ENCODE data around the gene SFT2D1. TPM values are rescaled to one million over a fixed set of nuclear protein-coding genes. Genes with fewer than 3 reads are reported as not detected.

SFT2D1 gene
- total RNA-seq, 2 donors from 2014 or later = 11.5 to 28.0 TPM

GRCh38 chr6:166314454-166314853 lies 27.9 kb downstream of the SFT2D1 start:
- Histone ChIP-seq H3K36me3 (replicated peaks in 1 of 2; ENCODE audit: insufficient read depth in 1 of 2, low read depth in 2 of 2) (no peaks in the 10 kb centered on the region), H3K4me1 (no peaks in the 10 kb centered on the region), H3K27ac (no peak overlapping the region), H3K27me3 (no peaks in the 10 kb centered on the region), H3K4me3 (no peak overlapping the region), H3K9me3 (no peaks in the 10 kb centered on the region)
- TF ChIP-seq POLR2A (IDR thresholded peaks at IDR 0.05) (no peak), CTCF (IDR thresholded peaks at IDR 0.05) (no peak)
- intact Hi-C loops (cut with DNase I) = no loop called here
- WGBS, 2 donors = 75 to 82% methylated on average over 8 to 9 of the region's 9 CpGs
- DNase-seq (no peak), ATAC-seq (no peak)

- intact Hi-C loops (cut with DNase I) = no loop called here
- H3K27ac ChIP-seq = no peak overlapping the region
- TF ChIP-seq CTCF (IDR thresholded peaks at IDR 0.05) = peak; percentile 27 to 66 (median 43)
- no peak for TF ChIP-seq POLR2A (IDR thresholded peaks at IDR 0.05)
- H3K27me3 ChIP-seq = peaks cover 0 to under 1% of the 10 kb centered on the region in 2 donors
- WGBS, 2 donors = 40% methylated on average over 18 of the region's 18 CpGs
- peaks cover 4% of the 10 kb centered on the region for H3K4me1 ChIP-seq
- peak; percentile 32 to 62 (median 38) for DNase-seq
- peak; percentile 47 for ATAC-seq
- no peaks in the 10 kb centered on the region for H3K36me3 ChIP-seq (replicated peaks in 1 of 2; ENCODE audit: insufficient read depth in 1 of 2, low read depth in 2 of 2)
- no peak overlapping the region for H3K4me3 ChIP-seq
- H3K9me3 ChIP-seq = no peaks in the 10 kb centered on the region
Measured at GRCh38 chr6:166313255-166314070, 28.9 kb downstream of the SFT2D1 start.

- no peaks in the 10 kb centered on the region for H3K36me3 ChIP-seq (replicated peaks in 1 of 2; ENCODE audit: insufficient read depth in 1 of 2, low read depth in 2 of 2)
- no peak for DNase-seq
- H3K27me3 ChIP-seq = peaks cover 0 to 4% of the 10 kb centered on the region in 2 donors
- H3K27ac ChIP-seq = no peak overlapping the region
- TF ChIP-seq POLR2A (IDR thresholded peaks at IDR 0.05) = no peak
- no peak for TF ChIP-seq CTCF (IDR thresholded peaks at IDR 0.05)
- no peak for ATAC-seq
- 54 to 68% methylated on average over 1 of the region's 1 CpG for WGBS, 2 donors
- intact Hi-C loops (cut with DNase I) = no loop called here
- peaks cover 10% of the 10 kb centered on the region for H3K4me1 ChIP-seq
- H3K4me3 ChIP-seq = no peak overlapping the region
- H3K9me3 ChIP-seq = no peaks in the 10 kb centered on the region
Measured at GRCh38 chr6:166312832-166313231, 29.5 kb downstream of the SFT2D1 start.

GRCh38 chr6:166310634-166311033 lies 31.7 kb downstream of the SFT2D1 start:
- Histone ChIP-seq H3K9me3 (no peaks in the 10 kb centered on the region), H3K4me3 (no peak overlapping the region), H3K27me3 (peaks cover 0 to 4% of the 10 kb centered on the region in 2 donors), H3K4me1 (peaks cover 22% of the 10 kb centered on the region), H3K36me3 (replicated peaks in 1 of 2; ENCODE audit: insufficient read depth in 1 of 2, low read depth in 2 of 2) (no peaks in the 10 kb centered on the region), H3K27ac (no peak overlapping the region)
- ATAC-seq (no peak), DNase-seq (no peak)
- intact Hi-C loops (cut with DNase I) = no loop called here
- TF ChIP-seq CTCF (IDR thresholded peaks at IDR 0.05) (no peak), POLR2A (IDR thresholded peaks at IDR 0.05) (no peak)
- 83 to 85% methylated on average over 11 to 12 of the region's 12 CpGs for WGBS, 2 donors

- WGBS, 2 donors = 64 to 82% methylated on average over 9 of the region's 9 CpGs
- H3K27me3 ChIP-seq = peaks cover 0 to 4% of the 10 kb centered on the region in 2 donors
Measured at GRCh38 chr6:166309977-166310376, 32.4 kb downstream of the SFT2D1 start.

More at GRCh38 chr6:166309977-166310376, 32.4 kb downstream of the SFT2D1 start:
- no peak overlapping the region for H3K4me3 ChIP-seq
- intact Hi-C loops (cut with DNase I) = no loop called here
- no peak overlapping the region for H3K27ac ChIP-seq
- H3K36me3 ChIP-seq (replicated peaks in 1 of 2; ENCODE audit: insufficient read depth in 1 of 2, low read depth in 2 of 2) = no peaks in the 10 kb centered on the region
- TF ChIP-seq CTCF (IDR thresholded peaks at IDR 0.05) (no peak), POLR2A (IDR thresholded peaks at IDR 0.05) (no peak)
- ATAC-seq (no peak), DNase-seq (no peak)
- H3K4me1 ChIP-seq = peaks cover 22% of the 10 kb centered on the region
- H3K9me3 ChIP-seq = no peaks in the 10 kb centered on the region

Measured in body of pancreas (tissue), 4 donors.